GM19468 (cell line): Measurements from ENCODE around the gene FYN.
"Not testable (repeated sequence)": the region's sequence is repeated elsewhere in the genome, so short reads cannot be mapped to it uniquely, and the experiment has no call there.

ENCODE experiments used
- ATAC-seq: cut with Tn5 transposase; IDR thresholded peaks from one replicate; pipeline ENCODE4 v1.9.1; 2021; ENCODE audit warnings: mild to moderate bottlenecking, moderate library complexity, moderate number of reproducible peaks; ENCODE audit not compliant: unreplicated experiment; ENCODE audit errors: extremely low read depth

FYN gene

DNA sequence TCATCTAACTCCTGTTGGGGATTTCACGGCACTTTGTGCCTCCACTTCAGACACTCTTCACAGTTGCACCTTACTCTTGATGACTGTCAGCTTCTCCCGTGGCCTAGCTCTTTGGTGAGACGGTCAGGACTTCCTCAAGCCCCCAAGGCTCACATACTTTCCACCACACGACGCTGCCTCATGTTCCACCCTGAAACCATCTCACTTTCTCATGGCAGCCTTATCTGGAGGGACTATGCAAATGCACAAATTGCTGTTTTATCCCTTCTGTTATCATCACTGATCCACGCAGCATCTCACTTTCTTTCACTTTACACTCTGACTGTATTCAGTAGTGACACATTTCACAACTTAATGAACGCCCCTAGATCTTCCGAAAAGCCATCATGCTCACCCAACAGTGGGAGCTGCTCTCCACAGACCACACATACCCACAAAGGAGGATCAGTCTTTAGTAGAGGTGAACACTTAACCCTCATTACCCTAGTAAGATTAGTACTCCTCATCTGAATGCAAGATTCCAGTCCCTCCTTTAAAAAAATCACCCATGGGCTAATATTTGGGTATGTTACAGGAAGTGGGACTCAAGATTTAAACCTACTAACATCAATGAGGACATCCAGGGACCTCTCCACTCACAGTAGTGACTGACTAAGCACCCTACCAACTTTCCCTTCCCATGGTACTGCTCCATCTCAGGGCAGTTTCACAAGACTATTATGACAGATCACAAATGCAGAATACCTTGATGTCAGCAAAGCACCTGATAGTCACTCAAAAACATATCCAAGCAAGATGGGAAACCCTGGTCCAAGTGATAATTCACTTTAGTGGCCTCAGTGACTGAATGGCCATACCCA is 35.4 kb downstream of the FYN start:
- ATAC-seq, result peak; percentile 82

DNA sequence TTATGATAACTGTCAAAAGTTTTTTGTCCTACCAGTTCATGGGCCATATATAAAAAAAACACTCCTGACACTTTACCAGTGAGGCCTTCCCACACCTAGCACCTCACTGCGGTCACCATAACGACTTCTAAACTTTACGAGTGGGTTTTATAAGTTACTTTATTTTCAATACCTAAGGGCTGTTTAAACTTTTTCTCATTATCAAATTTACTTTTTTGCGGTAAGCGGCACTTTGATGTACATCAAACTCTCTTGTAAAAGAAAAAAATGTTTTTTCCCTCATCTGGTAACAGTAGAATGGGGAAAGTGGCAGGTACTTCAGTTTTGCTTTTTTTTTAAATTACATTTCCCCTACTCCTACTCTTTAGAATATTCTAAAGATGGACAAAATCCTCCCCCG is 36.2 kb downstream of the FYN start:
- no peak for ATAC-seq

DNA sequence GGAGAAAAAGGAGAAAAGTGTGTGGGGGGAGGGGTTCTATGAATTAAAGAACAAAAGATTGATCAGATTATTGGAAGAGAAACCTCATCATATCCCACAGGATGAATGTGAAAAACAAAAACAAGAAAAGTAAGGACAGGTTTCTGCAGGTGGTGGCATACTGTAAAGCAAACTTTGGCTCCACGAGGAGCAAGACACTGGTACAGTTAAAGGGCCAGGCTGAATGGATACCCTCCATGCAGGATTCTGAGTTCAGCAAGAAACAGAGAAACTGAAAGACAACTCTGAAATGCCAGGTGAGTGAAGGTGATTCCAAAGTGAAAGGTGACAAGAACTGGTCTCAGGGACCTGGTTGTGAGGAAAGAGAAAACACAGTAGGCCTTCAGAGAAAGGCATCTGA is 37.4 kb downstream of the FYN start:
- no peak for ATAC-seq

DNA sequence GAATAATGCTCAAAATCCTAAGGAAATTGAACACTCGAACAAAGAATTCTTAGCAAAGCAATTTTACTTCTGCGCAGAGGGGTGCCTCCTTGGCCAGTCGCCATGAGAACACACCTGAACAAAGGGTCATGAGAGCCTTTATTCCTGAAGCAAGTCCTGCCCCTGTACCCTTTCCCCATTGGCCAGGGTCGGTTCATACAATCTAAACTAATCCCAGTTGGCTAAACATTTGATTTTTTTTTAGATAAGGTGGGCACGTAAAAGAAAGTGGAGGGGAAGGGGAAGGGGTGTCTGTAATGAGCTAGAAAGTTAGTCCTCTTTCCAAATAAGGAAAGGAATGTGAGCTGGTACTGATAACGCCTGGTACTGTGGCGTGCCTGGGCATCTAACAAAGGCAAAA is 37.9 kb downstream of the FYN start:
- not testable (repeated sequence) for ATAC-seq

DNA sequence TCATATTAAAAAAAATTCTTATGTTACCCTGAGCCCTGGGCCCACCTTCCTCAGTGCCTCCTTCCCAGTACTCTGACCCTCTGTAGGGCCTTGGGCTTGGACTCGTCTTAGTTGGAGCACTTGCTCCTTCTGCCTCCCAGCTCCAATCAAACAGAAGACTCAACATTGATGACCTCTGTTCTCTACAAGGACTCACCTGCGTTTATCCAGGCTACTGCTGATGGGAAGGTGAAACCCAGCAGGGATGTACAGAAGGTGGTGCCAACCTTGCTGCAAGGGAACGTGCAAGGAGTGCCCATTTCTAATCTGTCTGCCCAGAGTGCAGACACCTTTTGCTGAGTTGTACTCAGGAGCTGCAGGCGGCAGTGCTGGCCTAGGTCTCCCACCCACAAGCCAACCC is 38.9 kb downstream of the FYN start:
- ATAC-seq, result no peak

DNA sequence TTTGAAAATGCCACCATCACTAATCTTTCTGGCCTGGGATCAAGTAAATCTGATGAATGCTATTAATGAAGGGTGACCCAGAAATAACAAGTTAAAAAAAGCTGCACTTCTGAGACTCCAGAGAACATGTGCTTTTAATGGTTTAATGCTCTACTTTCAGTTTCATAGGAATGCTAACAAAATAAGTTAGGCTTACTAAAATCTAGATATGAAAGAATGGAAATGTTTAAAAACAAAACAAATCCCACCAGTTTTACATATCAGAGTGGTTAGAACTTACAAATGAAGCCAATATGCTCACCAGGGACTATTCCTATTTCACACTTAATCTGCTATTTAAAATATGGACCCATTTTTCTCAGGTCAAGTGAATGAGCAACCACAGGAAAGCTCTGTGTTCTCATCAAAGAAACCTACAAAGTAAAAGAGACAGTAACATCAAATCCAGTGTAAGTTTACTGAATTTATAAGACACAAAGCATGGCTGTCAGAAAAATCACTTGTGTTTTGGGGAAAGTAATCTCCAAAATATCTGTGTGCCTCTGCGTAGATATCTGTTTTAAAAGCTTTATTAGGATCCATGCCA is 40.3 kb downstream of the FYN start:
- ATAC-seq, result no peak

DNA sequence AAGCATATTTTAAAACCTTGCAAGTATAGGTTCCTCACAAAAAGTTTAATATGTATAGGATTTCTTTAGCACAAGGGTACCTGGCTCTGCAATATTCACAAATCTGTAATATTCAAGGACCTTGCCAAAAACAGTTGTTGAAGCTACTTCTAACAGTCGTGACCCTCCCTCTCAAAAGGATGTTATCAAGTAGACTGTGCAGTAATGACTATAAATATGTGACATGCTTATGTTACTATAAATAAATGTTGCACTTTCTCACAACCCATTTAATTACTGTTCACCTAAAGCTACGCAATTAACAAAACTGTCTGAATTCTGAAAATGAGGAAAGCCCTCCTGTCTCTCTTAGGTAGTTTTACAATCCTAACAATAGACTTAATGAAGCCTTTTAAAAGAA is 41.8 kb downstream of the FYN start:
- no peak for ATAC-seq

DNA sequence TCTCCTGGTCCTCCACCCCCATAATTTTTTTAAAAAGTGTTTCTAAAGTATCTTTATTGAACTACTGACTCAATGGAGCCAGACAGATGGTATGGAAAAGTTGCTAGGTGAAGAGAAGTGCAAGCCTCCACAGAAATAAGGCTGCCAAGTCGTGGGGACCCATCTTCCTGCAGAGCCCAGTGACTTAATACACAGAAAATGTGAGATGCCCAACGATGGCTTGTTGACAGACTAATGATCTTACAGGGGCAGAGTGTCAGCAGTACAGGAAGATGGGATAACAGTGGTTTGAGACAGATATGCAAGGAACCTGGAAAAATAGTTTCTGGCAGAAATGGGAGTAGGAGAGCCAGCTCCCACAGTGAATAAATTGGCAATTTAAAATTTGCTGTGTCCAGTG is 43.3 kb downstream of the FYN start:
- ATAC-seq, result no peak

DNA sequence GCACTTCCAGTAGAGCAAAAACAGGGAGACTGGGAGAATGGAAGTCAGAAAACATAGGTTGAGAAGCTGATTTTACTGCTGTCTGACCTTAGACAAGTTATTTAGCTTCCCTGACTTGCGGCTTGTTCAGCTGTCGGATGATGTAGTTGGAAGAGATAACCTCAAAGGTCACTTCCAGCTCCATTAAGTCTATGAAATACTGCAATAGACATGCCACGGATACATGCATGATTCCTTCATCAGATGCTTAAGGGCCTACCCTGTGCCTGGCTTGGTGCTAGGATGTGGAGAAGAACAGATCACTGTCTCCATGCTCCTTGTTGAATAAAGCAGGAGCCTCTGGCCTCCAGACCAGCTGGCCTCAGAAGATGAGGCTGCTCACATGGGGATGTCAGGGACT is 43.7 kb downstream of the FYN start:
- no peak for ATAC-seq

DNA sequence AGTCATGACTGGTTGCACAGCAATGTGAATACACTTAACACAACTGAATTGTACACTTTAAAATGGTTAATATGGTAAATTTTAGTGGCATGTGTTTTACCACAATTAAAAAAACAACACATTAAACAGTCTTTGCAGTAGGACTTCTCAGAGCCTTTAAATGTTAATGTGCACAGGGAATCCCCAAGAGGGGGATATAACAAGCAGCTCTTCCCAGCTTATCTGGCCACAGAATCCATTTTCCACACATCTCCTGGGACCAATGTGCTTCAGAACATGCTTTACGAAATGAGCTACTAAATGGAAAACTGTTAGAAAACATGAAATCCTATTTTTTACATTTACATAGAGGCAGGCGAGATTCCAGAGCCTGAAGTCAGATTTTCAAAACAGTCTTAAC is 44.4 kb downstream of the FYN start:
- ATAC-seq, result no peak

DNA sequence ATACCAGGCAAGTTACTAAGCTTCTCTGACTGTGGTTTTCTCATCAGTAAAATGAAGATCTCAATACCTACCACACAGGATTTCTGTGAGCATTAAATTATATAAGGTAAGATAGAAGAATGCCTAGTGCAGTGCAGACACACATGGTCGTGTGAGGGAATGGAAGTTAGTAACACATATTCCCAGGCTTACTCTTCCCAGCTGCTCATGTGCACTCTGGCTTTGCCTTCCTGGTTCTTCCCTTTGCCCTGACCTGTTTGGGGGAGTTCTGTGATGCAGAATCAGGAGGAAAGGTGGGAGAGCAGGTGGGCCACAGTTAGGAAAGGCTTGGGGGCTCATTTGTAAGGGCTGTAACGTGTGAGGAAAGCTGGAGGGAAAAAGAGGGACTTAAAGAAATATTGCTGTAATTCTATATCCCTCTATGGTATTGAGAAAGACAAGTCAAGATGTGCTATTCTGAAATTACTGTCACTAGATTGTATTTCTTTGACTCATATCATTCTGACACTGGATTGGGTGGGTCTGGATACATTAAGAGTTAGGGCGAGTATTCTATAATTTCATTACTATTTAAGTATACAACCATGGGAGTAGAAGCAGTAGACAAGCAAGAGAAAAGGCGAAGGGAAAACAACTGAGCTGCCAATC is 47.7 kb downstream of the FYN start:
- ATAC-seq, result no peak

DNA sequence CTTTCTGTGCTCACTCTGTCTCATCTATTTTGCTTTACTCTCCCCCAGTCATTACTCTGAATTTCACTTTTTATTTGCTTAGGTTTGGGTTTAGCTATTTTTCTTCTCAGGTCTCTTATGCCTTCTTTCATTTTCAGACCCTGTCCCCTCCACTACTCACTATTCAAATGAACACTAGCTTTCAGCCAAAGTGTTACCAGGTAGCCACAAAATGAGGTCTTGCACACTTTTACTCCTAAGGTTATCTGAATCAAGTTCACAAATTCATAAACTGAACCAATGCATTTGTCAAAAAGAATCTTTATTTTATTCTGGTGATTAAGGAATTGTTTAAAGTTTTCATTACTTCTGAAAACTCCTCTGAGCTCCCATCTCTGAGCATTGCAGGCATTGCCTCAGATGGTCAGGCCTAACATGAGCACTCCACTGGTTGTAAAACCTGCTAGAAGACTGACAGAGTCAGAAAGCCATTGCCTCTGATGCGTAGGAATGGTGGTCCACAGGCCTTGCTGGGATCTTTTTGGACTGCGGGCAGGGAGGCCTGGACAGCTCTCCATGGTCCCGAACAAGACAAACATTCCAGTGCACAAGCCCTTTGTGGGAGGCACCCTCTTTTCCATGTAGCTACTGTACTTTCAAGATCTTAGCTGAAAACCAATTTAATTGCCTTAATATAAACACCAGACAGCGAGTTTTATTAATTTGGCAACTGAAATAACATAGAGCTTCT is 48.5 kb downstream of the FYN start:
- ATAC-seq, result peak; percentile 57

DNA sequence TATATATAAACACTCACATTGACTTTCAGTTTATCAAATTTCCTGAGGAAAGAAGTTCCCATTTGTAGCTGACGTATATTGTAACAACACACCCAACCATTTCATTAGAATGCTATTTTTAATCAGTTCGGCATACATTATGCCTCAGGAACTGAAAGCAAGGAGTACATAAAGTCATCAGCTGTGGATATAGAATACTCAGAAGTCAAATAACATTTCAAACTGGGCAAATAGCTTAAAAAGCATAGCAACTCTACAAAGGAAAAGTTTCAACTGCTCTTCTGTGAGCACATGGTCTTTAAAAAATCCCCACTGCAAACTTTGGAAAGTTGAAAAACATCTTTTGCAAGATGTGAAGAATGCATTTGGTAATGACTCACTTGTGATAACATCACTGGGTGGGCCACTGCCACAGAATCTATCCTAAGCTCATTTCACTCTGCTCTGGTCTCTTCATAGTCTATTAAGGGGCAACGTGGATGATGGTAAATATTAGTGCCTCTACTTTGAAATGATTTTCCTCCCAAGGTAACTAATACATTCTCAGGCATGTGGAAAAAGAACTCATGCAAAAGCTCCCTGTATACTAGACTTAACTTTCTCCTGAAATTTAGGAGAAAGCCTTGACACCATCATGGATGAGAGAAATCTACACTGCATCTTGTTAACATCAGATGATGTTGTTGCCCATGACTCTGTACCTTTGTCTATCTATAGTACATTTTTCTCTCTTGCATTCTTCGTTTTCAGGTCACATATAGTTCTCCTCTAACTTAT is 49.2 kb downstream of the FYN start:
- no peak for ATAC-seq

DNA sequence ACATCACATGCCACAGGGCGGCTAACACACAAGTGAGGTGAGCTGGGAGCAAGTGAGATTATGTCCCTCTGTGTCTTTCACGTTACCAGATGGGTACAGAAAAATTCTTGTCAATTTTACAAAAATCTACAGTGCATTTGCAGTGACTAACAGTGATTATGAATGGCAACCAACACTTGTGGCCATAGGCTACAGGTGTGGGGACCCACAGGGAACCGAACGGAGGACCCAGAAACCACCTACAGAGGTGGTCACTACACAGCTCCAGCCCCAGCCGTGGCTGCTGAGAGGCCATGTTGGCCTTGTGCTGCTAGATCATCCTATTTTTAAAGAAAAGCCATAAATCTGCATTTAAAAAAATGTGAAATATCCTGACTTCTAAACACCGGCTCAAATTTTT is 50.2 kb downstream of the FYN start:
- no peak for ATAC-seq

DNA sequence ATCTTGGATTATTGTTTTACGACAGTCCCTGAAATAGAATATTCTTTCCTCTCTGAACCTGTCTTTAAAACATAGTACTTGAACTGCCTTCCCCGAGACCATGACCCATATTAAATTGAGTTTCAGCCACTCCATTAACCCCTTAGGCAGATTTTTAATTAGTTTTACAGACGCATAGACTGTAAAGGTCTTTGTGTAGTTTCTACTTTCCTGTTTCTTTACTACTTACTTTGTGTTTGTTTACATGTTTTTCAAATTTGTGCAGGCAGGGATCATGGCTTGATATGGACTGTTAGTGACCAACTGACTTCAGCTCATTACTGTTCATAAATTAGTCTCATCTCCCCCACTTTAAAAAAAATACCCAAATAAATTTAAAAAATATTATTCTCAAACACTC is 53.8 kb downstream of the FYN start:
- no peak for ATAC-seq

DNA sequence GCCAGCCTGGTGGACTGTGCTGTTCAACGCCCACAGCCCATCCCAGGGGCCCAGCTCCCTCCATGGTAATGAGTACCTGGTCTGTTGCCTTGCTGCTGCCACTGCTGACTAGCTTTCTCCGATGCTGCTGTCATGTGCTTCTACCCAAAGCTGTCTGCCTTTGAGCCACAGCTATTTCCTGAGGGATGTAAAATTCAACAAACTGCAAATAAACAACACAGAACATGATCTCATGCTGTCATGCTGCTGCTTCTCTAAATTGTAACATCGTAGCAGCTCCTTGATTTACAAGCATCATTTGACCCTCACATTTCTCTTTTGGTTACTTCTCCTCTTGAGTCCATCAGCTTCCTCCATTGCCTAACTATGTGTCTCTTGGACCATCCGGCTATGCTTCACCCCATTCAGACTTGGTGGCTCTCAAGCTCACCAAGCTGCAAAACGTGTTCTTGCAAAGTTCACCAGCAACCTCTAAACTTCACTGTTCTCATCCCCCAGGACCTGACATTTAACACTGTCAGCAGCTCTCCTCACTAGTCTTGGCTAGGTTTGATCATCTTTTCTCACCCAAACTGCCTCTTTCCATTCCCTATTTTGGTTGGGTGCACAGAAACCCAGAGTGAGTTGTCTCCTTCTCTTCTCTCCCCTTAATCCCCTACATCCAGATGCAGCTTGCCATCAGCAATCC is 54.6 kb downstream of the FYN start:
- no peak for ATAC-seq

DNA sequence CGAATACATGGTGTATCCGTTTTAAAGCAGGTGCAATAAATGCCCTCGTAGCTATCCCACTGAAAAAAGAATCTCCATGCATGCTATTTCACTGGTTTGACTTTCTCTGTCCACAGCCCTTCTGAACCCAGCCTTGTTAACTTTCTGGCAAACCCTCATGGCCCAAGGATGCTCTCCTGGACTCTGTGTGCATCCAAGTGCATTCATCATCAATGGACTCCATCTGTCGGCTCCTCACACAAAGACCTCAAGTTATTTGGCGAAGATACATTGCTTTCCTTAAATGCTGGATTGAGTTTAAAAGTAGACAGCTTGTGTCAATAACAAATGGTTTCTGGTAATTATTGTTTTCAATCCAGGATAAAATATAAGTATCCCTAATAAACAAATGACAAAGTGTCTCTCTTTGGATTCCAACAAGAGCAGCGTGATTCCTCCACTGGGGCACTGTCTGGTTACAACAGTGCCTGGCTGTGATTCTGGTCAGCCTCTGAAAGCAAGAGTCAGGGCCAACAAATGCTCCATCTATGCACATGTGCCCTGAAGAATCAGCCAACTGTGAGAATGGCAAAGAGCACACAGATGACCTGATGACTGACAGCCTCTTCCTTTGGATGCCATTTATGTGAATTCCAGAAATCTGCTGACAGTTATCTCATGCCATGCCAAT is 55.7 kb downstream of the FYN start:
- no peak for ATAC-seq

DNA sequence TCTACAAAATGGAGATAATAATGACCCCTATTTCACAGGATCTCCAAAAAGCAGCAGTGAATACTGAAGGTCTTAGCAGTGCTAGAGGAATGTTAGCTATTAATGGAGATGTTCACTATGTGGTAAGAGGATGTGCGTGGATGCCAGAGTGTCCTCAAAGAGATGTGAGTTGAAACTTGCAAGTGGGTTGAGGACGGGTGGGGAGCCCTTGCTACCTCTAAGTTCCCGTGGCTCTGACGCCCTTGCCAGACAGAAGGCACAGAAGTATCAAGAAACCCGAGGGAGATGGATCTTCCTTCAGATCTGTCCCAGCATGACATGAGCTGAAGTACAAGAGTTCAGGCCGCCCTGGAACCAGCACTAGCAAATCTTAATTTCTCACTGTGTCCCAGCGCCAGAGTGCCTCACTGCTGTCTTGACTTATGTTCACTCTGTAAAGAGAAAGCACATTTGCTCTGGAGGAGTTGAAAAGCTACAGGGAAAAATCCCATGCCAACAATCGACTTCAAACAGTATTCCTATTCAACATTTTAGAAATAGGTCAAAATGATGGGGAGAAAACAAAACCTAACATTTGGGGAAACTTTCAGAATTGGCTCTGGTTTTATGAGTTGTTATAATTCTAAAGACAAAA is 59.5 kb downstream of the FYN start:
- no peak for ATAC-seq

DNA sequence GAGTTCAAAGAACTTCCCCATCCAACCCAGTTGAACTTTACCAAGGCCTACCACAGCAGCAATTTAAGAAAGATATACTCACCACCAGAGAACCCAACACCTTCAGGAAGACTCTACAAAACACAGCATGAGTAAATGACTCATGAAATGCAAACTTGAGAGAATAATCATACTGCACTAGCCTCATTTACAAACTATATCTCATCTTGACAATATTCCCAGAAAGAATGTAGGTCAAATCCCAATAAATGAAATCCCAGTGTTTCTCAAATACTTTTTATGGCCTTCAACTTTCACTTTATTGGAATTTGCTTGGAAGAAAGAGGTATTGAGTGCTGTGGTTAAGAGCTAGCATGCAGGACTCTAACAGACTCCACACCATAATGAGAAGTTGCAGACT is 60.0 kb downstream of the FYN start:
- no peak for ATAC-seq
